Upper lobe of left lung (tissue), 6 donors: ENCODE measurements around the gene GLDN. TPM values are rescaled to one million over a fixed set of nuclear protein-coding genes. Genes with fewer than 3 reads are reported as not detected.
"Not testable (repeated sequence)": the region's sequence is repeated elsewhere in the genome, so short reads cannot be mapped to it uniquely, and the experiment has no call there.

ENCODE experiments used
- ATAC-seq, 2 donors: fragments of 200-7000 bp; cut with Tn5 transposase; one replicate each; pipeline ENCODE4 v1.9.1; 2022; ENCODE audit warnings: mild to moderate bottlenecking in 2 of 2, moderate library complexity in 2 of 2; ENCODE audit not compliant: low FRiP score in 2 of 2
- DNase-seq, 2 donors: peaks; one replicate each; pipeline ENCODE4 v3.0.0-alpha.2; 2019 to 2020
- H3K27ac ChIP-seq, 4 donors: fragments of 200-600 bp; sonication (generic); one replicate each; pipeline ENCODE4 v1.5.1; 2016 to 2019
- H3K27me3 ChIP-seq, 4 donors: fragments of 200-600 bp; sonication (generic); one replicate each; pipeline ENCODE4 v1.5.1; 2017 to 2019
- H3K36me3 ChIP-seq, 4 donors: fragments of 200-600 bp; sonication (generic); one replicate each; pipeline ENCODE4 v1.5.1; 2016 to 2019
- H3K4me1 ChIP-seq, 4 donors: fragments of 200-600 bp; sonication (generic); one replicate each; pipeline ENCODE4 v1.5.1; 2018 to 2019
- H3K4me3 ChIP-seq, 4 donors: fragments of 200-600 bp; sonication (generic); one replicate each; pipeline ENCODE4 v1.5.1; 2017 to 2019; ENCODE audit warnings: mild to moderate bottlenecking in 2 of 4, moderate library complexity in 1 of 4
- H3K9me3 ChIP-seq, 4 donors: fragments of 200-600 bp; sonication (generic); one replicate each; pipeline ENCODE4 v1.5.1; 2018 to 2019
- EP300 ChIP-seq, 4 donors: sonication (generic); formaldehyde crosslinking; IDR thresholded peaks; one replicate each; pipeline ENCODE4 v1.5.1; 2017; ENCODE audit warnings: antibody characterized with exemption in 4 of 4, control low read depth in 2 of 4
- POLR2A ChIP-seq, 4 donors: fragments of 450-650 bp; IDR thresholded peaks; one replicate each; pipeline ENCODE4 v1.5.1; 2016 to 2017; ENCODE audit warnings: antibody characterized with exemption in 4 of 4, mild to moderate bottlenecking in 2 of 4
- POLR2AphosphoS5 ChIP-seq, 2 donors: sonication (generic); formaldehyde crosslinking; IDR thresholded peaks; one replicate each; pipeline ENCODE4 v1.5.1; 2017; ENCODE audit warnings: antibody characterized with exemption in 2 of 2
- WGBS, 2 donors: methylation state at CpG; one replicate each; pipeline ENCODE4 v1.1.5; 2017 to 2018; 5-methylcytosine and 5-hydroxymethylcytosine counted together
- total RNA-seq, 6 donors: library from RNA; depleted of rRNA in 4 of 6; stranded (reverse); fragments of >200 nt in 4 of 6; gene quantifications; one replicate each; pipeline versions ENCODE4 v1.1.0 to v1.2.1, GENCODE V29; 2016 to 2021
- TF ChIP-seq, protein P1 (sequence below), 6 experiments: fragments of 450-650 bp in 4 of 6; fragments of 200-600 bp in 2 of 6; sonication (generic) in 2 of 6; IDR thresholded peaks; one replicate each; pipeline ENCODE4 v1.5.1; 2016 to 2019; ENCODE audit warnings: antibody characterized with exemption in 6 of 6
- donor health status: DM: no; HTN: no; CAD: no; lungs with moderate emphysema.
- donor health status: DM: no; HTN: yes; CAD: no; lungs with severe emphysema.

The GLDN gene
- total RNA-seq, 6 donors from 2014 or later: 21.3 to 84.2 (median 46.5) TPM

- Histone ChIP-seq H3K4me3 (no peak overlapping the region), H3K36me3 (no peaks in the 10 kb centered on the region), H3K27me3 (no peaks in the 10 kb centered on the region), H3K27ac (no peak overlapping the region), H3K9me3 (no peaks in the 10 kb centered on the region), H3K4me1 (peaks cover 0 to 4% (median 2%) of the 10 kb centered on the region in 4 donors)
- no peak for ATAC-seq
- WGBS, 2 donors: 51 to 53% methylated on average over 11 of the region's 11 CpGs
- no peak for DNase-seq
- TF ChIP-seq POLR2AphosphoS5 (IDR thresholded peaks at IDR 0.05) (no peak), POLR2A (IDR thresholded peaks at IDR 0.05) (no peak), EP300 (IDR thresholded peaks at IDR 0.05) (no peak)
- TF ChIP-seq, protein P1, sequence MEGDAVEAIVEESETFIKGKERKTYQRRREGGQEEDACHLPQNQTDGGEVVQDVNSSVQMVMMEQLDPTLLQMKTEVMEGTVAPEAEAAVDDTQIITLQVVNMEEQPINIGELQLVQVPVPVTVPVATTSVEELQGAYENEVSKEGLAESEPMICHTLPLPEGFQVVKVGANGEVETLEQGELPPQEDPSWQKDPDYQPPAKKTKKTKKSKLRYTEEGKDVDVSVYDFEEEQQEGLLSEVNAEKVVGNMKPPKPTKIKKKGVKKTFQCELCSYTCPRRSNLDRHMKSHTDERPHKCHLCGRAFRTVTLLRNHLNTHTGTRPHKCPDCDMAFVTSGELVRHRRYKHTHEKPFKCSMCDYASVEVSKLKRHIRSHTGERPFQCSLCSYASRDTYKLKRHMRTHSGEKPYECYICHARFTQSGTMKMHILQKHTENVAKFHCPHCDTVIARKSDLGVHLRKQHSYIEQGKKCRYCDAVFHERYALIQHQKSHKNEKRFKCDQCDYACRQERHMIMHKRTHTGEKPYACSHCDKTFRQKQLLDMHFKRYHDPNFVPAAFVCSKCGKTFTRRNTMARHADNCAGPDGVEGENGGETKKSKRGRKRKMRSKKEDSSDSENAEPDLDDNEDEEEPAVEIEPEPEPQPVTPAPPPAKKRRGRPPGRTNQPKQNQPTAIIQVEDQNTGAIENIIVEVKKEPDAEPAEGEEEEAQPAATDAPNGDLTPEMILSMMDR (IDR thresholded peaks at IDR 0.05): no peak
Measured at GRCh38 chr15:51405693-51406523, 64.5 kb downstream of the GLDN start.

GRCh38 chr15:51414256-51414860 is 72.9 kb downstream of the GLDN start:
- Histone ChIP-seq H3K9me3 (no peaks in the 10 kb centered on the region), H3K4me1 (peaks cover 0 to 3% (median 0%) of the 10 kb centered on the region in 4 donors), H3K27ac (no peak overlapping the region), H3K27me3 (no peaks in the 10 kb centered on the region), H3K36me3 (no peaks in the 10 kb centered on the region), H3K4me3 (no peak overlapping the region)
- TF ChIP-seq POLR2AphosphoS5 (IDR thresholded peaks at IDR 0.05) (no peak), EP300 (IDR thresholded peaks at IDR 0.05) (no peak), POLR2A (IDR thresholded peaks at IDR 0.05) (no peak)
- TF ChIP-seq, protein P1 (IDR thresholded peaks at IDR 0.05): no peak
- ATAC-seq (no peak), DNase-seq (peak in 1 of 2 donors; percentile 48)
- WGBS, 2 donors: 66 to 85% methylated on average over 4 of the region's 4 CpGs

- no peak overlapping the region for H3K27ac ChIP-seq
- H3K27me3 ChIP-seq: no peaks in the 10 kb centered on the region
- no peak overlapping the region for H3K4me3 ChIP-seq
- DNase-seq: no peak
- no peaks in the 10 kb centered on the region for H3K9me3 ChIP-seq
- H3K4me1 ChIP-seq: peaks cover 0 to 3% (median 0%) of the 10 kb centered on the region in 4 donors
- TF ChIP-seq POLR2A (IDR thresholded peaks at IDR 0.05): no peak
- no peak for TF ChIP-seq EP300 (IDR thresholded peaks at IDR 0.05)
- TF ChIP-seq POLR2AphosphoS5 (IDR thresholded peaks at IDR 0.05): no peak
- TF ChIP-seq, protein P1 (IDR thresholded peaks at IDR 0.05): no peak
- H3K36me3 ChIP-seq: no peaks in the 10 kb centered on the region
- ATAC-seq: no peak
- WGBS, 2 donors: 61 to 70% methylated on average over 4 of the region's 4 CpGs
Measured at GRCh38 chr15:51416129-51416528, 74.7 kb downstream of the GLDN start.

DNA sequence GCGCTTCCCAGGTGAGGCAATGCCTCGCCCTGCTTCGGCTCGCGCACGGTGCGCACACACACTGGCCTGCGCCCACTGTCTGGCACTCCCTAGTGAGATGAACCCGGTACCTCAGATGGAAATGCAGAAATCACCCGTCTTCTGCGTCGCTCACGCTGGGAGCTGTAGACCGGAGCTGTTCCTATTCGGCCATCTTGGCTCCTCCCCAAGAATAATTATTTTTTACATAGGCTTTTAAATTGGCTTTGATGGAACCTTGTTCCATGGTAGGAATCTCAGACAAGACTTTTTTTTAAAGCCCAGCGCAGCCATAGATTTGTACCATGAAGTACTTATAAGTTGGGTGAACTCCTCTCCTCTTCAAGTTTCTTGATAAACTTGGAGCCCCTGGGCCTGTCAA is 81.6 kb downstream of the GLDN start:
- not testable (repeated sequence) for H3K27me3 ChIP-seq, DNase-seq, H3K9me3 ChIP-seq, H3K4me1 ChIP-seq, H3K36me3 ChIP-seq, ATAC-seq, H3K4me3 ChIP-seq, H3K27ac ChIP-seq
- 95 to 100% methylated on average over 6 to 8 of the region's 16 CpGs for WGBS, 2 donors

DNA sequence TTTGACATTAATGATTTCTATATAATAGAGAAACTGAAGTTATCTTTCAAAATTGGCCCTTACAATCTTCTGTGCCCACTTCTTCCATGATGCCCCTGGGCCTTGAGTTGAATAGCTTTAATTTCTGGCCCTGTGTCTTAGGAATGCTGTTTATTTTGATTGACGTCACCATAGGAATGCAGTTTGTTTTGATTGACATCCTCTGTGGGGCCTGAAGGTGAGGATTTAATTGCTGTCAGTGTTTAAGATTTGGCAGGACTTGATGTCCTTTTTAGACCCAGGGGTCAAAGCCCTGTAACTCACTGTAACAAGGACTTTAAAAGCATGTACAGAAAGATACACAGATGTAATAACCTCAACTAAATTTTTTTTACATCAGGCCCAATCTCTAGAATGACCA is 83.3 kb downstream of the GLDN start:
- H3K27ac ChIP-seq: no peak overlapping the region
- no peak for DNase-seq
- WGBS, 2 donors: 60 to 64% methylated on average over 1 of the region's 1 CpG
- no peaks in the 10 kb centered on the region for H3K27me3 ChIP-seq
- no peak overlapping the region for H3K4me3 ChIP-seq
- TF ChIP-seq EP300 (IDR thresholded peaks at IDR 0.05) (no peak), POLR2AphosphoS5 (IDR thresholded peaks at IDR 0.05) (no peak)
- H3K36me3 ChIP-seq: no peaks in the 10 kb centered on the region
- H3K9me3 ChIP-seq: no peaks in the 10 kb centered on the region
- ATAC-seq: no peak
- H3K4me1 ChIP-seq: no peaks in the 10 kb centered on the region
